ENCODE data around the gene SLC4A9.

SLC4A9 gene, protein sequence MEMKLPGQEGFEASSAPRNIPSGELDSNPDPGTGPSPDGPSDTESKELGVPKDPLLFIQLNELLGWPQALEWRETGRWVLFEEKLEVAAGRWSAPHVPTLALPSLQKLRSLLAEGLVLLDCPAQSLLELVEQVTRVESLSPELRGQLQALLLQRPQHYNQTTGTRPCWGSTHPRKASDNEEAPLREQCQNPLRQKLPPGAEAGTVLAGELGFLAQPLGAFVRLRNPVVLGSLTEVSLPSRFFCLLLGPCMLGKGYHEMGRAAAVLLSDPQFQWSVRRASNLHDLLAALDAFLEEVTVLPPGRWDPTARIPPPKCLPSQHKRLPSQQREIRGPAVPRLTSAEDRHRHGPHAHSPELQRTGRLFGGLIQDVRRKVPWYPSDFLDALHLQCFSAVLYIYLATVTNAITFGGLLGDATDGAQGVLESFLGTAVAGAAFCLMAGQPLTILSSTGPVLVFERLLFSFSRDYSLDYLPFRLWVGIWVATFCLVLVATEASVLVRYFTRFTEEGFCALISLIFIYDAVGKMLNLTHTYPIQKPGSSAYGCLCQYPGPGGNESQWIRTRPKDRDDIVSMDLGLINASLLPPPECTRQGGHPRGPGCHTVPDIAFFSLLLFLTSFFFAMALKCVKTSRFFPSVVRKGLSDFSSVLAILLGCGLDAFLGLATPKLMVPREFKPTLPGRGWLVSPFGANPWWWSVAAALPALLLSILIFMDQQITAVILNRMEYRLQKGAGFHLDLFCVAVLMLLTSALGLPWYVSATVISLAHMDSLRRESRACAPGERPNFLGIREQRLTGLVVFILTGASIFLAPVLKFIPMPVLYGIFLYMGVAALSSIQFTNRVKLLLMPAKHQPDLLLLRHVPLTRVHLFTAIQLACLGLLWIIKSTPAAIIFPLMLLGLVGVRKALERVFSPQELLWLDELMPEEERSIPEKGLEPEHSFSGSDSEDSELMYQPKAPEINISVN

DNA sequence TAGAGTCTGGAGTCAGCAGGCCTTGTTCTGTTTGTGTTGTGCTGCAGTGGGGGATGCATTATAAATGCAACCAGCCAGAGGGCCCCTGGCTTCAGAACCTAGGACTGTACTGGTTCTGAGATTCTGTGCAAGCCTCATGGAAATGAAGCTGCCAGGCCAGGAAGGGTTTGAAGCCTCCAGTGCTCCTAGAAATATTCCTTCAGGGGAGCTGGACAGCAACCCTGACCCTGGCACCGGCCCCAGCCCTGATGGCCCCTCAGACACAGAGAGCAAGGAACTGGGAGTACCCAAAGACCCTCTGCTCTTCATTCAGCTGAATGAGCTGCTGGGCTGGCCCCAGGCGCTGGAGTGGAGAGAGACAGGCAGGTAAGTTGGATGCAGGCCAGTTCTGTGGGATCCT lies at the start of gene SLC4A9:
Gene SLC4A9 (plus strand): TSS at position 94 of the 400 bp plus-strand sequence. CDS start 43 bp downstream, at position 137.
- DNase-seq (ENCODE audit: low read depth), result no peak

DNA sequence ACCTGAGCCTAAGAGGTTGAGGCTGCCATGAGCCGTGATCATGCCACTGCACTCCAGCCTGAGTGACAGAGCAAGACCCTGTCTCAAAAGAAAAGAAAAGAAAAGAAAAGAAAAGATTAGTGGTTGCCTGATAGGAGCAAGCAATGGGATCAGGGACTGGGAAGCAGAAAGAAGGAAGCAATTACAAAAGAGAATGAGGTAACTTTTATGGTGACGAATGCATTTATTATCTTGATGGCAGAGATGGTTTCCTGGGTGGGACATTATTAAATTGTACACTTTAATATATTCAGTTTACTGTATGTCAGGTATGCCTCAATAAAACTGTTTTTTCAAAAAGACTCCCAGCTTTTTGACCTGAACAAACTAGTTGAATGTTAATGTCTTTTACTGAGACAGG lies 49.6 kb upstream of the SLC4A9 start:
- DNase-seq (ENCODE audit: low read depth), result no peak

DNA sequence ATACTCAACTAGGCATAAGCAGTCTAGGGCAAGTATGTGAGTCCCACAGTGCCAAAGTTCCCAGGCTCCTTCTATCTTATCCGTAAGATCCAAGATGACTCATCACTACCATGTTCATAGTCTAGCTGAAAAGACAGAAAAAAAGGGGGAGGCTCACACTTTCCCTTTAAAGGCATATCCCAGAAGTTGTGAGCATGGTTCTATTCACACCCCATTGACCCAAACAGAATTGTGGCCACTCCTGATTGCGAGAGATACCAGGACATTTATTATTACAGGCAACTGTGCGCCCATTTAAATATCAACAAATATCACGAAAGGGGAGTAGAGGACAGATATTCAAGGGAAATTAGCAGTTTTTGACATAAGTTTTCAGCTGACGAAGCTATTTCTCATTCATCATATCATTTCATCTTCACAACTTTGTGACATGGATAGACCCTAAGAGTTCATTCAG lies 49.0 kb upstream of the SLC4A9 start:
- DNase-seq (ENCODE audit: low read depth), result no peak

DNA sequence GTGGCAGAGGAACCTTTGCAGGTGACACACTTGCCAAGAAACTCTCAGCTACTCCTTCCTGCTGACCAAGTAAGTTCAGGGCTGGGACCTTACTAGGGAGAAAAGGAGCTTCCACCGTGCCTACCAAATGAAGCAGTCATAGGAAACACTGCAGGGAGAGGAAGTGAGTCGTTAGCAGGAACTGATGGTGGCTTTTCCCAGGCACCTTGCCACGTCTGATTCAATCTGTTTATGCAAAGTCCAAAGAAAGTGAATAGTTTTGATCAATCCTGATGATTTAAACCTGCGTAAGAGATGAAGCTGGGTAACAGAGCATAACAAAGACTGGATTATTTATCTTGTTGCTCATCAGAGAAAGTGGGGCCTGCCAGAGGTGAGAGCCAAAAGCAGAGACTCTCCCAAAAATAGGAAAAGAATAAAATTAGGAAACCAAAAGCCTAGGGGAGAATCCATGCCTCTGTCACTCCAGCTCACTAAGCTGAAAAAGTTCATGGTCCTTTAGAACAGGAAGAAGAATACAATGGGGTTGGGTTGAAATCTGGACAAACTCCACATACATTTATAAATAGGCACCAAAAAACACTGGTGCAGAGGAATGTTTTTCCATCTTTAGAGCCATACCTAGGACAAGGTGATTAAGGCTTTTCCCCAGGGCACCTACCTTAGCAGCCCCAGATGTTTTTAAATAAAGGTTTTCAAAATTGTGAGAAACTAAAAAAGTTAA lies 47.8 kb upstream of the SLC4A9 start:
- no peak for DNase-seq (ENCODE audit: low read depth)

DNA sequence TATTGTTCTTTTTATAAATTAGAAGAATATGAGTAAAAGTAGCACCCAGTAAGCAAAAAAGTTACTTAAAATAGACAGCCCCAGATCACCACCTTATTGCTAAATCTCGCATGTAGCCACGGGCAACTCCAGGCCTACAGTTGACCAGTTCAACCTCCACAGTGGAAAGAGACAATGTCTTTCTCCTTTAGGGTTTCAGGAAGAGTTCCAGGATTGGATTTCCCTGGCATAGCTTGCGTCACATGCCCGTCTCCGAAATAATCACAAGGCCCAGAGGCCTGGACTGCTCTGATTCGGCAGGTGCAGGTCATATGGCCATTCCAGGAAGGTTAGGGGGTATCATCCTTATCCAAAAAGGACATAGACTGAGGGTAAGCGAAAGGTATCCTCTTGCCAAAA lies 47.2 kb upstream of the SLC4A9 start:
- DNase-seq (ENCODE audit: low read depth), result no peak

DNA sequence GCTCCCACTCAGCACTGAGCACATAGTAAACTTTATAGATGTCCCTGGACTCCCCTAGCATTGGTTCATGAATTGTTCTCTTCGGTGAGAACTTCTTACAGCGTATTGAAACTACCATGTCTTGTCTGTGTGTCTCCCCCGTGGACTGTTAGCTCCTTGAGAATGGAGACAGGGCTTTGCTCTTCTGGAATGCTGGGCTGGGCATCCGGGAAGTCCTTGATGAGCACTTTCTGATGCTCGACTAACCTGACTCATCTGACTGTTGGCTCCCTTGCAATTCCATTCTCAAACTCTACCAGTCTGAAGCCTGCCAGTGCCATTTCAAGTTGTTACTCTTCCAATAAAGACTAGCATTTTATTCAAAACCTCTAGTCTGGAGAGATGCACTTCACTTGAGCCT lies 42.1 kb upstream of the SLC4A9 start:
- no peak for DNase-seq (ENCODE audit: low read depth)

DNA sequence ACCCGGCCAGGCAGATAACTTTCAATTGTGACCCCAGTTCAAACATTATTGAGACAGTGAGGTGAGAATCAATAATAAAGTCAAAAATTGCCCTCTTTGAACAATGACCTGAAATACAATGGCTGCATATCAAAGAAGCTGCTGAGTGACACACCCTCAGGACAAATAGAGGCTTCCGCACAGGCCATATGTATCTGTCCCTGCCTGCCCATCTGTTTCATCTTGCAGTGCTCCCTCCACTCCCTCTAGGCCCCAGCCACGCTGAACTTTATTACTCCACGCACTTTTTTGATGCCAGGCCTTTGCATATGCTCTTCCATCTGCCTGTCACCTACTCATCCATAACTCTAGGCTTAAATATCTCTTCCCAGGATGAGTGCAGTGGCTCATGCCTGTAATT lies 41.2 kb upstream of the SLC4A9 start:
- DNase-seq (ENCODE audit: low read depth), result no peak

DNA sequence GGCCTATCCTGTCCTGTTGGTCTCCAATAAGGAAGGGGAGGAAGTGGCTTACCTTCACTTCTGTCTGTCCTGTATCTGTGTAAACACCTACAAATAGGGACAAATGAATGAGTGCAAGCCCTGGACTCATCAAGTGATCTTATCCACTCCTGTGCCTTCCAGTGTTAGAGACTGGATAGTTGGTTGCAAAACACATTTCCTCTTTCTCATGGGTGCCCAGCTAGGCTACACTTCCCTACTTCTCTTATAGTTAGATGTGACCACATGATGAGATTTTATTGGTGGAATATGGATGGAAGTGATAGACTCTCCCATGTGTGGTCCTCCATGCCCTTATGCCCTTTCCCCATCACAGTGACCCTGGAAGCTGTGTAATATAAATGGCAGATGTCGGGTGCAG lies 40.2 kb upstream of the SLC4A9 start:
- no peak for DNase-seq (ENCODE audit: low read depth)

DNA sequence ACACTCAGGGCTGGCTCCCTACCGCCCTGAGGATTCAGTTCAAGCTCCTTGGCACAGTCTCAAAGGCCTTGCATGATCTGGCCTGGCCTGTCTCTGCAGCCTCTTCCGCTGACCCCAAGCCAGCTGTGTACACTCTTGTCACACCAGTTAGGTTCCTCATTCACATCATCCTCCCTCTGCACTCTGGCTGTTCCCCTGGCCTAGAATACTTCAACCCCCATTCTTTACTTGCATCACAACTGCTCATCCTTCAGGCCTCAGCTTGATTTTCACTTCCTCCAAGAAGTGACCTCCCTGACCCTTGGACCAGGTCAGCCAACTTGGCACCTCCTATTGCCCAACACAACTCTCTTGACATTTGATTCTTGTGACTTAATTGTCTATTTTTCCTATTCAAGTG lies 38.2 kb upstream of the SLC4A9 start:
- DNase-seq (ENCODE audit: low read depth), result no peak

DNA sequence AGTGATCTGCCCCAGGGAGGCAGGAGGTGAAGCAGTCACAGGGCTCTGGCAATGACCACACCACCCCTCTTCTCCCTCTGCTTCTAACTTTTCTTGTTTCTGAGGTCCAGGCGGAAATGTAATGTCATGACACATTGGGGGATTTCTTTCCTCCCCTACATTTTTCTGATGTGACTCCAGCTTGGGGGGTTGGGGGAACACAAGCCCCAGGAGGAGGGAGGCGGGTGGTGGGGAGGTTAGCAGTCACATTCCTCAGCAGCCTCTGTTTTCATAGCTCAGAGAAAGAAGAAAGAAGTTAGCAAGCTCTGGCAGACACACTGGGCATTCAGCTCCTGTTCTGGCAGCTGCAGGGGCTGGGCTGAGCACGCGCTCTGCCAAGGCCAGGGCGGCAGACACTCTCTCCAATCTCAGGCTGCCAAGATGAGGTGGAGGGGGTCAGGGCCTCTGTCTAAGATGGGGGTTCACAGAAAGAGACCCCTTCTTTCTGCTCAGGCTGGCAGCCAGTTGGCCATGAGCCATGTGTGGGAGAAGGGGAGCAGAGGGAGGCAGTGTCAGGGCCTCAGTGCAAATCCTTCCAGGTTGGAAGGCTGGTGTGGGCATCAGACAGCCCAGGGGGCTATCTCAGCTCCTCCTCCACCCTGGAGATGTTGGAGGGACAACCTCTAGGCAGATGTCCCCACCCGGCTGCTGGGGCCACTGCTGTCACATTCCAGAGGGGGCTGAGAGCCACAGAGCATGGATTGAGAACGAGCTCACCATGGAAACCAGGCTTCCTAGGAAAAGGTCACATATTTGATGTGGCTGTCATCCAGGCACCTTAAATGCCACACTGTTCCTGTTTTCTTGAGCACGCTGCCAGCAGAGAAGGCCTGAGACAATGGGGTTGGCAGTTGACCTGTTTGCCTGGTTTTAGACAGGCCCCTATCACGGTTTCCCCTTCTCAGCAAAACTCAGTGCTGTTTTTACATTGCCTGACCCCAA lies 37.0 kb upstream of the SLC4A9 start:
- DNase-seq (ENCODE audit: low read depth), result no peak

DNA sequence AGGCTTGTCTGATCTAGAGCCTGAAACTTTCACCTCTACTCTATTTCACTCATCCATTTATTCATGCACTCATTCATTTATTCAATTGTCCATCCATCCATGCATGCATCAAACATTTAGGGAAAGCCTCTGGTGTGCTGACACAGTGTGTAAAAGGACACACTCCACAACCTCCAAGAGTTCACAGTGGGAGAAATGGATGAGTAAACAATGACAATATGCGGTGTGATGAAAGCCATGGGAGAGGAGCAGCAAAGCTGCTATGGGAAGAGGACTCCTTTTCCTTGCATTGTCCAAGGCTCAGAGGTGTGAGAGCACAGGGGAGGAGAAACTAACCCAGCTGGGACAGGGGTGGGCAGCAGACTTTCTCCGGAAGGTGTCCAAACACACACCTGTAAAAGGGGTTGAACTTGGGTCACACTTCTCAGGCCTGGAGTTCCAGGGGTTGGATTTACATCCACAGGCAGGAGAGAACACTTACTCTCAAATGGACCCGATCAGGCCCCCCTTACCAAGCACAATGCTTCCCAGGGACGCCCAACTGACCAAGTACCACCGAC lies 35.9 kb upstream of the SLC4A9 start:
- DNase-seq (ENCODE audit: low read depth), result no peak

DNA sequence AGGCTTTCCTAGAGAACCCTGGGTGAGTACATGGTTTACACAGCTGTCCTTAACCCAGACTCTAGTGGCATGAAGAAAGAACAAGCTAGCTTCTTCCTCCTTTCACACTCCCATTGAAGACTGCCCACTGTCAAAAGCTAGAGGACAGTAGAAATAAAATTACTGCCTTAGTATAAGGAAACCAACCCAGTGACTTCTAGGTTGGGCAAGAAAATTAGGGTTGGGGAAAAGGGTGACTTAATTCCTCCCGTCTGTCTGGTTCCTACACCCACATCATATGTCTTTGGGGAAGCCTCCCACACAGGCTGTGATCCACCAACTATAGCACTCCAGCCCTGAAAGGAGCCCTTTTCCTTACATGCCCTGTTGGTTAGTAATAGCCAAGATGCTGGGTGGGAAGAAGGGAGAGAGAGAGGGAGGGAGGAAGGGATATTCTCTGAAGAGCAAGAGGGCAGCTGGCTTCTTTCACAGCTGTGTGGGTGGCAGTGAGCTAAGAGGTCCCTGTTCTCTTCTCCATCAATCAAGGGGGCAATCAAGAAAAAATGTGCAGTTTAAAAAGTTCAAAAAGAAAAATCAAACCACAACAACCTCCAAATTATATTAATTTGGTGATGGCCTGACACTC lies 35.3 kb upstream of the SLC4A9 start:
- no peak for DNase-seq (ENCODE audit: low read depth)

DNA sequence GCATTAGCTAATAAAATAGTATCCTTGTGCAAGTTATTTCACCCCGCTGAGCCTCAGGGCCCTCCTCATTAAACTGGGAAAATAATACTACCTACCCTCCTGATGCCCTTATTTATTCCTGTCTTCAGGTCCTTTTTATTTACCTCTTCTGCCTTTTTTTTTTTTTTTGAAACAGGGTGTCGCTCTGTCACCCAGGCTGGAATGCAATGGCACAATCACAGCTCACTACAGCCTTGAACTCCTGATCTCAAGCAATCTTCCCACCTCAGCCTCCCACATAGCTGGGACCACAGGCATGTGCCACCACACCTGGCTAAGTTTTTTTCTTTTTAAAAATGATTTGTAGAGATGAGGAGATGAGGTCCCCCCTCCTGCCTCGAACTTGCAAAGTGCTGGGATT lies 34.5 kb upstream of the SLC4A9 start:
- no peak for DNase-seq (ENCODE audit: low read depth)

DNA sequence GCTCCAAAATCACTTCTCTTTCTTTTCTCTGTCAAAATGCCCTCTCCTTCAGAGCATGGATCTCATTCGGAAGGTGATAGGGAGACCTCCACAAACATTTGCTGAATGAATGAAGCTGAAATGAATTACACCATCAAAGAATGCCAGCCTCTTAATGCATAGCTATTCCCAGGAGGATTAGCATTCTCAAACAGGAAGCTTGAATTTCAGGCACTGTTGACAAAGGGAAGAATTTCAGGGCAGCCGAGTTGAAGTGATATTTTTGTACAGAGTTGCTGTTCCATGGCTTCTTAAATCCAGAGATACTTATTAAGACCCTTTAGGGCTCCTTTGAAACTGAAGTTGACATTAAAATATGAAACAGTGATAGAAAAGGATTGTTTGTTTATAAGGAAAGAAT lies 32.4 kb upstream of the SLC4A9 start:
- no peak for DNase-seq (ENCODE audit: low read depth)

DNA sequence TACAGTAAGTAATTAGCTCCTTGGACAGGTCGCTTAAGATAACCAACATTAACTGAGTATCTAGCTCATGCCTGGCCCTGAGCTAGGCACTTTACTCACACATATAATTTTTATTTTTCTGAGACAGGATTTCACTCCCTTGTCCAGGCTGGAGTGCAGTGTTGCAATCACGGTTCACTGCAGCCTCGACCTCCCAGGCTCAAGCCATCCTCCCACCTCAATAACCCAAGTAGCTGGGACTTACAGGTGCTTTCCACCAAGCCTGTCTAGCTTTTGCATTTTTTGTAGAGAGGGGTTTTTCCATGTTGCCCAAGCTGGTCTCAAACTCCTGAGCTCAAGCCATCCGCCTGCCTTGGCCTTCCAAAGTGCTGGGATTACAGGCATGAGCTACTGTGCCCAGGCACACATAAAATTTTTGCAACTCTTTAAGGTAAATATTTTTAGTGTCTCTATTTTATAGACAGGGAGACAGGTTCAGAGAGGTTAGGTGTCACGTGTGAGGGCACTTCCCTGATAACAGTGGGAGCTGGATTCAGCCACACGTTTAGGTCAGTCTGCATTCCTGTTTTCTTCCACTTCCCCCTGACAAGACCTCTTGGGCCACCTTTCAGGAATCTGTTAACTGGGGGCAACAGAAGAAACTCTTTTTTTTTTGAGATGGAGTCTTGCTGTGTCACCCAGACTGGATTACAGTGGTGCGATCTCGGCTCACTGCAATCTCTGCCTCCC lies 31.8 kb upstream of the SLC4A9 start:
- no peak for DNase-seq (ENCODE audit: low read depth)

DNA sequence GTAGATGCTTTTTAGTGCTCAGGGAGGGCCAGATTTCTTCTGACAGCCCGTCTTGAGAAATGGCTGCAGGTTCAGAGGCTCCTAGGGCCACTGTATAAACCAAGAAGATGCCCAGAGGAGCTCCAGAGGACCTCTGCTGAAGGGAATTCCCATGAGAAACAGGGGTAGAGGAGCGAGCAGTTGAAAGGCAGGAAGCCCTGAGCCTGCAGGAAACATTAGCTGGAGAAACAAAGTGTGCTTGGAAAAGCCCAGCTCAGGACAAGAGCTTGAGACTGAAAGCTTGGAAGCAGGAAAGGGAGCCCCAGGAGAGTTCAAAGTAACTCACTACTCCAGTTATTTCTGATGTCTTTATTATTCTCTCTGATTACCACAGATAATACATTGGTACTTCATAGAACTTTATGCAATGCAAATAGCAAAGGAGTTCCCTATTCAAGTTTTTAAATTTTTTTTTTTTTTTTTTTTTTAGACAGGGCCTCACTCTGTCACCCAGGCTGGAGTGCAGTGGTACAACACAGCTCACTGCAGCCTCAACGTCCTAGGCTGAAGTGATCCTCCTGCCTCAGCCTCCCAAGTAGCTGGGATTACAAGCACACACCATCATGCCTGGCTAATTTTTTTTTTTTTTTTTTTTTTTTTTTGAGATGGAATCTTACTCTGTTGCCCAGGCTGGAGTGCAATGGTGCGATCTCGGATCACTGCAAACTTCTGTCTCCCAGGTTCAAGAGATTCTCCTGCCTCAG lies 30.1 kb upstream of the SLC4A9 start:
- DNase-seq (ENCODE audit: low read depth), result no peak

DNA sequence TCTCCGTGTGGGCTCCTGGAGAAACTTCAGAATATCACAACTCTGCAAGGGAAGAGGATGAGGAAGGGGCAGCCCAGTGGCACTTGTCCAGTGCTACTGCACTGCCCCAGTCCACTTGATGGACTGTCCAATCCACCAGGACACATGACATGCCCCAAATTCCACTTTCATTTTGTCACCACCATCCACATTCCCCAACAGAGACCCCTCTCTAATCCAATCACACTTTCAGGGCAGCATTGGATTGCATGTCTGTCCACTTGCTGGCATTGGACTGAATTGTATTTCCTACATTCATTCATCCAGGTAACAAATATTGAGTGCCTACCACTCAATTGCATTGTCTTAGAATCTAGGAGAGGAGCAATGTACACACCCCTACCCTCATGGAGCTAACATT lies 28.4 kb upstream of the SLC4A9 start:
- no peak for DNase-seq (ENCODE audit: low read depth)

DNA sequence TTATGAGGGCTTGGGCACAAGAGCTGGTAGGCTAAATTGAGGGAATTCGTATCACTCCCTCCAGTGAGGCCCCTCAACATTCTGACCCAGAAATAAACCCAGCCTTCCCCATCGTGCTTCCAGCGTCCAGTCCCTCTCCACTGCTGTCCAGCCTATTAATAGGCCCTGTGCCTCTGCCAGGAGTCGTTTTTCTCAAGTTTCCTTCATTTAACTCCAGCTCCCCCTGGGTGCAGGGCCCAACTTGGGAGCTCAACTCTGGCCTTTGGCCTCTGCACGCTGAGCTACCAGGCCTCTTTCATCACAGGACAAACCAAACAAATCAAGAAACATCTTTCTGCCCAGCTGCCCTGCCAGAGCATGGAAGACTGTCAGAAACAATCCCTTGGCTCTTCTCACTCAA lies 23.6 kb upstream of the SLC4A9 start:
- no peak for DNase-seq (ENCODE audit: low read depth)

DNA sequence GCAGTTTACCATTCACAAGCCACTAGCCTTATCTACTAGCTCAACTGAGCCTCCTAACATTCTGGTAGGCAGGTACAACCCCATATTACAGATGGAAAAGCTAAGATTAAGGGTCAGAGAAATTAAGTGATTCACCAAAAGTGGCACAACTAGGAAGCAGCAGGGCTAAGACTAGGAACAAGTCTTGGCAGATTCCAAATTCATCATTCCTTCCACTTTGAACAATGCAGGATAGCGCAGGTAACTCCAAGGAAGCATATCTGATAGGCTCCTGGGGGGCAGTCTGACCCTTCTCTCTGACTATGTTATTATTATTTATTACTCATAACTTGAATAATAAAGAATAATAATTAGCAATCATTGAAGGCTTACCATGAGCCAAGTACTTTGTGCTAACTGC lies 22.1 kb upstream of the SLC4A9 start:
- no peak for DNase-seq (ENCODE audit: low read depth)
